ENCODE results near the gene UROC1. TPM values are rescaled to one million over a fixed set of nuclear protein-coding genes. Genes with fewer than 3 reads are reported as not detected.

The UROC1 gene
- total RNA-seq, 1 experiment from 2014 or later = not detected

DNA sequence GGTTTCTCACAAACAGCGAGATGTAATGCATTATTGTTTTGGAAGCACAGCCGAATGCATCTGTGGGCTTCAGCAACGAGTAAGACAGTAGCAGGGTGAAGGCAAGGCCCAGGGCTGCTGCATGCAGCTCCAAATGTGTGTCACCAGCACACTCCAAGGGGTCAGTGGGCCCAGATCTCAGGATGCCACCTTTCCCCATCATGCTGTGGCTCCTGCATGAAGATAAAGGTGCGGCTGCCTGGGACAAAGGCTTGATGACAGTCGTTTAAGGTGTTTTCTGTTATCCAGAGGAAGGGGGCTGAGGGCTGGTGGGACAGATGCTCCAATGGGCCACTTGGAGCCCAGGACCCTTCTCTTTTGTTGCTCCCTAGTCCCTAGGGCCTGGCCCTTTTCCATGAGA lies 28.0 kb upstream of the UROC1 start:
- TF ChIP-seq, protein P1, sequence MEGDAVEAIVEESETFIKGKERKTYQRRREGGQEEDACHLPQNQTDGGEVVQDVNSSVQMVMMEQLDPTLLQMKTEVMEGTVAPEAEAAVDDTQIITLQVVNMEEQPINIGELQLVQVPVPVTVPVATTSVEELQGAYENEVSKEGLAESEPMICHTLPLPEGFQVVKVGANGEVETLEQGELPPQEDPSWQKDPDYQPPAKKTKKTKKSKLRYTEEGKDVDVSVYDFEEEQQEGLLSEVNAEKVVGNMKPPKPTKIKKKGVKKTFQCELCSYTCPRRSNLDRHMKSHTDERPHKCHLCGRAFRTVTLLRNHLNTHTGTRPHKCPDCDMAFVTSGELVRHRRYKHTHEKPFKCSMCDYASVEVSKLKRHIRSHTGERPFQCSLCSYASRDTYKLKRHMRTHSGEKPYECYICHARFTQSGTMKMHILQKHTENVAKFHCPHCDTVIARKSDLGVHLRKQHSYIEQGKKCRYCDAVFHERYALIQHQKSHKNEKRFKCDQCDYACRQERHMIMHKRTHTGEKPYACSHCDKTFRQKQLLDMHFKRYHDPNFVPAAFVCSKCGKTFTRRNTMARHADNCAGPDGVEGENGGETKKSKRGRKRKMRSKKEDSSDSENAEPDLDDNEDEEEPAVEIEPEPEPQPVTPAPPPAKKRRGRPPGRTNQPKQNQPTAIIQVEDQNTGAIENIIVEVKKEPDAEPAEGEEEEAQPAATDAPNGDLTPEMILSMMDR (conservative IDR thresholded peaks at IDR 0.05) = no peak
- no peak for TF ChIP-seq EZH2 (IDR thresholded peaks at IDR 0.05; ENCODE audit: low read depth)
- Histone ChIP-seq H3K27ac (no peak overlapping the region), H3K79me2 (ENCODE audit: low read depth) (no peaks in the 10 kb centered on the region), H3K27me3 (ENCODE audit: insufficient read depth, low read depth) (peaks cover 44% of the 10 kb centered on the region), H3K4me2 (no peak overlapping the region), H3F3A (ENCODE audit: insufficient read depth, low read depth) (no peaks in the 10 kb centered on the region), H3K4me1 (replicated peaks; ENCODE audit: insufficient read depth) (peaks cover 3% of the 10 kb centered on the region; the same call in 1 of the 2 replicates), H4K20me1 (ENCODE audit: insufficient read depth) (no peaks in the 10 kb centered on the region; the same call in 1 of the 2 replicates), H3K9me2 (ENCODE audit: insufficient read depth) (no peaks in the 10 kb centered on the region), H2AFZ (no peak overlapping the region), H3K4me3 (no peak overlapping the region), H3K36me3 (ENCODE audit: low read depth) (no peaks in the 10 kb centered on the region), H3K9me3 (ENCODE audit: insufficient read depth, low read depth) (no peaks in the 10 kb centered on the region)
- intact Hi-C loops (cut with micrococcal nuclease; ENCODE audit: unreplicated experiment) = no loop called here
- DNase-seq = no peak
- no TSS peak for BruUV-seq (replicated peaks)
- ChIA-PET POLR2A (ENCODE audit: unreplicated experiment) (no interaction called here), CTCF (no interaction called here)

DNA sequence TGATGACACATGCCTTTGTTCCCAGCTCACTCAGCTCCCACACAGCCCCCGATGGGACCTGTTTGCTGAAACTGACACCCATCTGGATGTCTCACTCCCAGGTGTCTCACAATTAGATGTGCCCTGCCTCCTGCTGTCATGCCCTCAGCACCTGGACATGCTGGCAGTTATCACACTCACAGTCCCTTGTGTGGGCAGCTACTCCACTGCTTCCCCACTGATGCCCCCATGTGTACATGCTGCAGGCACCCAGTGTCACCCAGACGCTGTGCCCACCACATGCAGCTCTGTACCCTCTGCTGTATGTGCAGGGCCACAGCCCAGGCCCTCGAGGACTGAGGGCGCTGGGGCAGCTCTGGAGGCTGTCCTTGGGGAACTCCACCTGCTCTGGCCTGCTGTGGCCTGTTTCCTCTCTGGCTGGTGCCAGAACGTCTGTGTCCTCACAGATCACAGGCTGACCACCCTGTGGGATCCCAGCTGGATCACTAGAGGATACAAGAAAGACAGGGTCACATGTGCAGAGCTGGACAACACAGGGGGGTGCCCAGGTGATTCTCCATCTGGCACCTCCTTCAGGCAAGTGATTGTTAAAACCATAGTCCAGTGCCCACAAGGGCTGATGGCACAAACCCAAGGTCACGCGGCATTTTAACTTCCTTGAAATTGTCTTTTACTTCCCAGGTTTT lies 27.2 kb upstream of the UROC1 start:
- Histone ChIP-seq H3K27ac (no peak overlapping the region), H3K79me2 (ENCODE audit: low read depth) (no peaks in the 10 kb centered on the region), H3K4me1 (replicated peaks; ENCODE audit: insufficient read depth) (peaks cover 9% of the 10 kb centered on the region; the same call in 1 of the 2 replicates), H3K27me3 (ENCODE audit: insufficient read depth, low read depth) (peaks cover 37% of the 10 kb centered on the region), H2AFZ (no peak overlapping the region), H3K36me3 (ENCODE audit: low read depth) (no peaks in the 10 kb centered on the region), H3K9me2 (ENCODE audit: insufficient read depth) (no peaks in the 10 kb centered on the region), H3K4me2 (no peak overlapping the region), H4K20me1 (ENCODE audit: insufficient read depth) (no peaks in the 10 kb centered on the region; the same call in 1 of the 2 replicates), H3K9me3 (ENCODE audit: insufficient read depth, low read depth) (no peaks in the 10 kb centered on the region), H3K4me3 (no peak overlapping the region), H3F3A (ENCODE audit: insufficient read depth, low read depth) (no peaks in the 10 kb centered on the region)
- intact Hi-C loops (cut with micrococcal nuclease; ENCODE audit: unreplicated experiment) = no loop called here
- no peak for DNase-seq
- POLR2A ChIA-PET (ENCODE audit: unreplicated experiment) = no interaction called here
- BruUV-seq (replicated peaks) = no TSS peak
- TF ChIP-seq, protein P1 (conservative IDR thresholded peaks at IDR 0.05) = no peak
- no peak for TF ChIP-seq EZH2 (IDR thresholded peaks at IDR 0.05; ENCODE audit: low read depth)
- CTCF ChIA-PET = no interaction called here

DNA sequence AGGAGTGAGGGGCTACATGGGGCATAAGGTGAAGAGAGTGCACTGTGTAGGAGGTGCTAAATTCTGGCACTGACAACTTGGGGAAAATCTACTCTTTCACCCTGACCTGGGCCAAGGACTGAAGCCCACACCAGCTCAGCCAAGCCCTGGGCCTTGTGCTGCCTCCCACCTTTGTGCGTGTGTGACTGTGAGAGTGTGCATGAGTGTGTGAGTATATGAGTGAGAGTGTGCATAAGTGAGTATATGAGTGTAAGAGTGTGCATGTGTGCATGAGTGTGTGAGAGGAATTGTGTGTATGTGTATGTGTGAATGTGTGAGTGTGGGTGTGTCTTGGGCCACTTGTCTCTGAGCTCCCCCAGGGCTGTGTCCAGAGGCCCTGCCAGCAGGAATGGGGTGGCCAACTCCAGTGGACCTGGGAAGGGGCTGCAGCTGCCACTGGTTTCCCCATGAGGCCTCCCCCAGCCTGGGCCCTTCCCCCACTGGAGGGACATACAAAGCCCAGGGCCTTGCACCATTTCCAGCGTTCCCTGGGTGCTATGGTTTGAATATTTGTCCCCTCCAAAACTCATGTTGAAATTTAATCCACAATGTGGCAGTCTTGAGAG lies 26.0 kb upstream of the UROC1 start:
- Histone ChIP-seq H3K79me2 (ENCODE audit: low read depth) (no peaks in the 10 kb centered on the region), H4K20me1 (ENCODE audit: insufficient read depth) (no peaks in the 10 kb centered on the region), H3K9me3 (ENCODE audit: insufficient read depth, low read depth) (no peaks in the 10 kb centered on the region), H3K4me3 (no peak overlapping the region), H3K27me3 (ENCODE audit: insufficient read depth, low read depth) (peaks cover 28% of the 10 kb centered on the region), H3K4me2 (no peak overlapping the region), H3F3A (ENCODE audit: insufficient read depth, low read depth) (no peaks in the 10 kb centered on the region), H3K9me2 (ENCODE audit: insufficient read depth) (no peaks in the 10 kb centered on the region), H3K4me1 (replicated peaks; ENCODE audit: insufficient read depth) (peaks cover 9% of the 10 kb centered on the region; the same call in 1 of the 2 replicates), H3K27ac (no peak overlapping the region), H3K36me3 (ENCODE audit: low read depth) (no peaks in the 10 kb centered on the region), H2AFZ (no peak overlapping the region)
- no TSS peak for BruUV-seq (replicated peaks)
- intact Hi-C loops (cut with micrococcal nuclease; ENCODE audit: unreplicated experiment) = no loop called here
- no peak for TF ChIP-seq EZH2 (IDR thresholded peaks at IDR 0.05; ENCODE audit: low read depth)
- TF ChIP-seq, protein P1 (conservative IDR thresholded peaks at IDR 0.05) = no peak
- CTCF ChIA-PET = no interaction called here
- POLR2A ChIA-PET (ENCODE audit: unreplicated experiment) = no interaction called here
- DNase-seq = no peak

Measured in PC-9 (cell line).